Stomach (tissue), 9 donors: ENCODE data around the gene EFNA4. TPM values are rescaled to one million over a fixed set of nuclear protein-coding genes. Genes with fewer than 3 reads are reported as not detected.
A peak's percentile ranks its signal among the peaks of the same experiment; 100 is the strongest.

Experiments
- DNase-seq, 2 donors: peaks; one replicate each; pipeline versions ENCODE4 v3.0.0 to v3.0.0-alpha.2; 2013 to 2019
- H3K27ac ChIP-seq, 5 donors: fragments of 200-600 bp in 4 of 5; sonication (generic) in 4 of 5; one replicate each; pipeline ENCODE4 v1.5.1; 2013 to 2019; ENCODE audit warnings: mild to moderate bottlenecking in 1 of 5, moderate library complexity in 1 of 5
- H3K27me3 ChIP-seq, 3 donors: fragments of 200-600 bp; sonication (generic); one replicate each; pipeline ENCODE4 v1.5.1; 2017 to 2019; ENCODE audit warnings: mixed run types in 1 of 3
- H3K36me3 ChIP-seq, 4 donors: fragments of 200-600 bp; sonication (generic); 1 replicate in 3 of 4; 2 replicates in 1 of 4; pipeline ENCODE4 v1.5.1; 2016 to 2019
- H3K4me1 ChIP-seq, 4 donors: fragments of 200-600 bp; sonication (generic); one replicate each; pipeline ENCODE4 v1.5.1; 2016 to 2019
- H3K4me3 ChIP-seq, 4 donors: fragments of 200-600 bp; sonication (generic) in 3 of 4; one replicate each; pipeline ENCODE4 v1.5.1; 2016 to 2019; ENCODE audit warnings: mild to moderate bottlenecking in 1 of 4
- H3K9me3 ChIP-seq, 4 donors: fragments of 200-600 bp; sonication (generic); one replicate each; pipeline ENCODE4 v1.5.1; 2016 to 2019
- EP300 ChIP-seq: sonication (generic); formaldehyde crosslinking; IDR thresholded peaks from one replicate; pipeline ENCODE4 v1.6.1; 2017; ENCODE audit warnings: antibody characterized with exemption
- POLR2A ChIP-seq, 4 donors: fragments of 450-650 bp; IDR thresholded peaks; one replicate each; pipeline ENCODE4 v1.6.1; 2016; ENCODE audit warnings: antibody characterized with exemption in 4 of 4, control low read depth in 2 of 4, mild to moderate bottlenecking in 1 of 4, moderate library complexity in 1 of 4
- POLR2AphosphoS5 ChIP-seq, 3 donors: sonication (generic); formaldehyde crosslinking; IDR thresholded peaks; one replicate each; pipeline ENCODE4 v1.6.1; 2016; ENCODE audit warnings: antibody characterized with exemption in 3 of 3
- WGBS, 5 donors: extraction: QIAGEN DNeasy Blood & Tissue Kit in 3 of 5; methylation state at CpG; one replicate each; pipeline versions ENCODE4 v1.1.5 to v1.1.7; 2013 to 2018; 5-methylcytosine and 5-hydroxymethylcytosine counted together
- intact Hi-C: fragments of 100-400 bp; cut with DNase I; formaldehyde crosslinking; loops from one replicate; pipeline ENCODE4 v1.15.1; 2023; ENCODE audit warnings: low total_unique reads
- polyA plus RNA-seq, 3 donors: library from polyadenylated mRNA; stranded (reverse); fragments of 200-250 nt; gene quantifications; one replicate each; pipeline ENCODE4 v1.2.3, GENCODE V29; 2013
- total RNA-seq, 5 donors: library from RNA; depleted of rRNA; stranded (reverse); fragments of >200 nt; gene quantifications; one replicate each; pipeline versions ENCODE4 v1.1.0 to v1.2.3, GENCODE V29; 2014 to 2016
- TF ChIP-seq, protein P1 (sequence below), 7 experiments: fragments of 450-650 bp in 4 of 7; fragments of 200-600 bp in 3 of 7; sonication (generic) in 3 of 7; IDR thresholded peaks; one replicate each; pipeline ENCODE4 v1.5.1; 2016 to 2019; ENCODE audit warnings: antibody characterized with exemption in 7 of 7, control low read depth in 2 of 7, mild to moderate bottlenecking in 1 of 7
- donor health status: healthy with polysubstance abuse.
- donor health status: Bipolar disorder and iron deficiency.
- donor health status: healthy.

The EFNA4 gene
- total and polyA plus RNA-seq, 8 donors: 3.5 to 13.2 (median 6.2) TPM; not detected in 2

DNA sequence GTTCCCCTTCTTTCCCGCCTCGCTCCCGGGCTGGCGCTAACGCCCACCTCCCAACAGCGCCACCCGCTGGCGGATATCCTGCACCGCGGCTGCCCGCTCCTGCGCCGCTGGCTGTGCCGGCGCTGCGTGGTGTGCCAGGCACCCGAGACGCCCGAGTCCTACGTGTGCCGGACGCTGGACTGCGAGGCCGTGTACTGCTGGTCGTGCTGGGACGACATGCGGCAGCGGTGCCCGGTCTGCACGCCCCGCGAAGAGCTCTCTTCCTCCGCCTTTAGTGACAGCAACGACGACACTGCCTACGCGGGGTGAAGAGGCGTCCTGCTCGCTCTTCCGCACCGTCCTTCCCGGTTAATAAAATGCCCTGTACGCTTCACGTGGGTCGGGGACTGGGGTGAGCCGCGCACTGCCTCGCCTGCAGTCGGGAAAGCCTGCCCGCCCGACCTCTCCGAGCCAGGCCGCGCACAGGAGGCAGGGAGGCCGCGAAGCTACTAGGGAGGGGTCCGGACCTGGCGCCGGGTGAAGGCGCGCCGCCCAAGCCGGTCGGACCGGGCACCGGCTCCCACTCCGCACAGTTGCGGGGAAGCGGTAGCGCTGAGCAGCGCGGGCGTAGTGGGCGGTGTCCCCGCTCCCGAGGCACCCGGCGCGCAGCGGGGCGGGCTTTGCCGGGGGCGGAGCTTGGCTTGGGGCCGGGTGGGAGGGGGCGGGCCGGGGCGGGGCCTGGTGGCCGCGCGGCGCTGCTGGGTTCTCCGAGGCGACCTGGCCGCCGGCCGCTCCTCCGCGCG lies 12.8 kb upstream of the EFNA4 start, which contains the start of gene ADAM15:
ADAM15 (plus strand) TSS at position 757 of the 782 bp plus-strand sequence. CDS start 71 bp downstream, outside the sequence.
- Histone ChIP-seq H3K36me3 (peaks cover 9 to 26% (median 23%) of the 10 kb centered on the region in 4 donors), H3K27ac (peak within 1 kb of the TSS; percentile 92 to 97 (median 95)), H3K27me3 (no peaks in the 10 kb centered on the region), H3K4me1 (peaks cover 33 to 47% (median 43%) of the 10 kb centered on the region in 4 donors), H3K9me3 (no peaks in the 10 kb centered on the region), H3K4me3 (peak within 1 kb of the TSS; percentile 73 to 89 (median 78))
- peak; percentile 91 to 94 for DNase-seq
- intact Hi-C loops: no loop called here
- 1 to 3% (median 1%) methylated on average over 19 to 99 of the region's 99 CpGs for WGBS, 5 donors
- TF ChIP-seq, protein P1, sequence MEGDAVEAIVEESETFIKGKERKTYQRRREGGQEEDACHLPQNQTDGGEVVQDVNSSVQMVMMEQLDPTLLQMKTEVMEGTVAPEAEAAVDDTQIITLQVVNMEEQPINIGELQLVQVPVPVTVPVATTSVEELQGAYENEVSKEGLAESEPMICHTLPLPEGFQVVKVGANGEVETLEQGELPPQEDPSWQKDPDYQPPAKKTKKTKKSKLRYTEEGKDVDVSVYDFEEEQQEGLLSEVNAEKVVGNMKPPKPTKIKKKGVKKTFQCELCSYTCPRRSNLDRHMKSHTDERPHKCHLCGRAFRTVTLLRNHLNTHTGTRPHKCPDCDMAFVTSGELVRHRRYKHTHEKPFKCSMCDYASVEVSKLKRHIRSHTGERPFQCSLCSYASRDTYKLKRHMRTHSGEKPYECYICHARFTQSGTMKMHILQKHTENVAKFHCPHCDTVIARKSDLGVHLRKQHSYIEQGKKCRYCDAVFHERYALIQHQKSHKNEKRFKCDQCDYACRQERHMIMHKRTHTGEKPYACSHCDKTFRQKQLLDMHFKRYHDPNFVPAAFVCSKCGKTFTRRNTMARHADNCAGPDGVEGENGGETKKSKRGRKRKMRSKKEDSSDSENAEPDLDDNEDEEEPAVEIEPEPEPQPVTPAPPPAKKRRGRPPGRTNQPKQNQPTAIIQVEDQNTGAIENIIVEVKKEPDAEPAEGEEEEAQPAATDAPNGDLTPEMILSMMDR (IDR thresholded peaks at IDR 0.05): peak in 6 of 7 experiments; percentile 75 to 97 (median 90)
- TF ChIP-seq POLR2A (IDR thresholded peaks at IDR 0.05) (no peak), POLR2AphosphoS5 (IDR thresholded peaks at IDR 0.05) (peak; percentile 8 to 77 (median 45)), EP300 (no peak)

- H3K9me3 ChIP-seq: no peaks in the 10 kb centered on the region
- peaks cover 13 to 32% (median 29%) of the 10 kb centered on the region in 4 donors for H3K36me3 ChIP-seq
- WGBS, 5 donors: 0 to 1% (median 0%) methylated on average over 6 to 31 of the region's 31 CpGs
- peaks cover 33 to 47% (median 43%) of the 10 kb centered on the region in 4 donors for H3K4me1 ChIP-seq
- DNase-seq: no peak
- no peaks in the 10 kb centered on the region for H3K27me3 ChIP-seq
- H3K27ac ChIP-seq: peak overlapping the region; percentile 92 to 97 (median 95)
- H3K4me3 ChIP-seq: peak overlapping the region; percentile 73 to 89 (median 78)
- intact Hi-C loops: no loop called here
- TF ChIP-seq POLR2AphosphoS5 (IDR thresholded peaks at IDR 0.05) (peak in 1 of 3 donors; percentile 80), POLR2A (IDR thresholded peaks at IDR 0.05) (no peak)
Observed at GRCh38 chr1:155051342-155051776, 12.2 kb upstream of the EFNA4 start.

DNA sequence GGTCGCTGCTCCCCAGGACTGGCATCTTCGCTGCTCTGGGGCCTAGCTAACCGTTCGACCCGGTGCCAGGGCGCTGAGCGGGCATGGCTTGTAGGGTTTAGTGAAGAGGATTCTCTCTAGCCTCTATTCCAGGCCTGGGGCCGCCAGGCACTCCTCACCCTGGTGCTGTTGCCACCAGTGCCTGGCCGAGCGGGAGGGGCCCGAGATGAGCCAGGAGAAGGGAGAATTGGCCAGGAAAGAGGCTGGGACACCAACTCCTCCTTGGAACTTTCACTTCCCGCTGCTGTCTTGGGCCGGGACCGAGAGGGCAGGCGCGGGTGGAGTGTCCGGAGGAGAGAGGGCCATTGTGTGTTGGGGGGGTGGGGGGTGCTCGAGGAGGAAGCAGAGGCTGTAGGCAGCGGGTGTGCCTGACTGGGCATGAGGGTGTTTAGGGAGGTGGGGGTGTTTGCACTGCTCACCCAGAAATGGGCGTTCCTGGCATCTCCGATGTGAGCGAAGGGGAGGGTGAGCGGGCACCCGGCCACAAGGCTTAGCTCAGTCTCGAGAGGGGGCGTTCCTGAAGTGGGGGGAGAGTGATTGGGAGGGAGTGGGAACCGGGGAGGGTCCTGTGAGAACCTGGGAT lies 11.7 kb upstream of the EFNA4 start:
- Histone ChIP-seq H3K9me3 (no peaks in the 10 kb centered on the region), H3K36me3 (peaks cover 13 to 37% (median 34%) of the 10 kb centered on the region in 4 donors), H3K4me3 (peak overlapping the region; percentile 73 to 89 (median 78)), H3K4me1 (peaks cover 33 to 47% (median 43%) of the 10 kb centered on the region in 4 donors), H3K27me3 (no peaks in the 10 kb centered on the region), H3K27ac (peak overlapping the region; percentile 92 to 97 (median 95))
- TF ChIP-seq EP300 (no peak), POLR2AphosphoS5 (IDR thresholded peaks at IDR 0.05) (peak in 1 of 3 donors; percentile 23), POLR2A (IDR thresholded peaks at IDR 0.05) (no peak)
- TF ChIP-seq, protein P1 (IDR thresholded peaks at IDR 0.05): no peak
- DNase-seq: peak; percentile 65 to 82
- intact Hi-C loops: no loop called here
- 1 to 3% (median 1%) methylated on average over 24 to 27 of the region's 27 CpGs for WGBS, 5 donors

- H3K36me3 ChIP-seq: peaks cover 16 to 45% (median 43%) of the 10 kb centered on the region in 4 donors
- peak overlapping the region; percentile 73 to 89 (median 78) for H3K4me3 ChIP-seq
- peak overlapping the region; percentile 92 to 97 (median 95) for H3K27ac ChIP-seq
- peaks cover 33 to 47% (median 43%) of the 10 kb centered on the region in 4 donors for H3K4me1 ChIP-seq
- H3K27me3 ChIP-seq: no peaks in the 10 kb centered on the region
- no peaks in the 10 kb centered on the region for H3K9me3 ChIP-seq
- intact Hi-C loops: no loop called here
- 29 to 45% (median 36%) methylated on average over 11 to 12 of the region's 12 CpGs for WGBS, 5 donors
- no peak for TF ChIP-seq POLR2AphosphoS5 (IDR thresholded peaks at IDR 0.05)
- no peak for TF ChIP-seq EP300
- no peak for TF ChIP-seq POLR2A (IDR thresholded peaks at IDR 0.05)
- TF ChIP-seq, protein P1 (IDR thresholded peaks at IDR 0.05): no peak
- DNase-seq: peak in 1 of 2 donors; percentile 43
Observed at GRCh38 chr1:155052439-155053395, 10.8 kb upstream of the EFNA4 start.
